HEK293 (cell line): ENCODE measurements around the gene SFSWAP.

ENCODE experiments used
- IKZF3 ChIP-seq: fragments of 450-650 bp; IDR thresholded peaks from 2 replicates; pipeline ENCODE4 v1.5.0; 2018; ENCODE audit warnings: missing biosample characterization, mild to moderate bottlenecking, missing genetic modification characterization, moderate library complexity
- KLF8 ChIP-seq: fragments of 450-650 bp; formaldehyde crosslinking; IDR thresholded peaks from 2 replicates; pipeline ENCODE4 v1.5.1; 2016; ENCODE audit warnings: missing biosample characterization, missing genetic modification characterization
- MZF1 ChIP-seq: fragments of 450-650 bp; formaldehyde crosslinking; IDR thresholded peaks from 2 replicates; pipeline ENCODE4 v1.5.1; 2017; ENCODE audit warnings: missing biosample characterization, missing genetic modification characterization, borderline replicate concordance
- OSR2 ChIP-seq: fragments of 450-650 bp; formaldehyde crosslinking; IDR thresholded peaks from 2 replicates; pipeline ENCODE4 v1.5.1; 2016; ENCODE audit warnings: missing biosample characterization, missing genetic modification characterization
- YY1 ChIP-seq: fragments of 450-650 bp; formaldehyde crosslinking; IDR thresholded peaks from 2 replicates; pipeline ENCODE4 v1.5.1; 2018; ENCODE audit warnings: missing biosample characterization, missing genetic modification characterization
- ZBTB7A ChIP-seq: fragments of 450-650 bp; formaldehyde crosslinking; IDR thresholded peaks from 2 replicates; pipeline ENCODE4 v1.5.1; 2016; ENCODE audit warnings: low read depth, missing biosample characterization, missing genetic modification characterization
- ZFP37 ChIP-seq: fragments of 450-650 bp; formaldehyde crosslinking; IDR thresholded peaks from 2 replicates; pipeline ENCODE4 v1.5.1; 2016; ENCODE audit warnings: missing biosample characterization, missing genetic modification characterization
- ZNF16 ChIP-seq: fragments of 450-650 bp; formaldehyde crosslinking; IDR thresholded peaks from 2 replicates; pipeline ENCODE4 v1.5.1; 2016; ENCODE audit warnings: low read depth, missing biosample characterization, missing genetic modification characterization
- ZNF24 ChIP-seq: fragments of 450-650 bp; formaldehyde crosslinking; IDR thresholded peaks from 2 replicates; pipeline ENCODE4 v1.5.1; 2016; ENCODE audit warnings: missing biosample characterization, missing genetic modification characterization
- ZNF629 ChIP-seq: fragments of 450-650 bp; formaldehyde crosslinking; IDR thresholded peaks from 2 replicates; pipeline ENCODE4 v1.5.1; 2017; ENCODE audit warnings: missing biosample characterization, missing genetic modification characterization
- ZNF785 ChIP-seq: fragments of 450-650 bp; formaldehyde crosslinking; IDR thresholded peaks from 2 replicates; pipeline ENCODE4 v1.5.1; 2016; ENCODE audit warnings: missing biosample characterization, missing genetic modification characterization
- TF ChIP-seq, protein P1 (sequence below): fragments of 450-650 bp; formaldehyde crosslinking; IDR thresholded peaks from 2 replicates; pipeline ENCODE4 v1.5.1; 2016; ENCODE audit warnings: missing biosample characterization, missing genetic modification characterization
- TF ChIP-seq, protein P2 (sequence below): fragments of 450-650 bp; formaldehyde crosslinking; IDR thresholded peaks from 2 replicates; pipeline ENCODE4 v1.5.1; 2016; ENCODE audit warnings: missing biosample characterization, missing genetic modification characterization
- TF ChIP-seq, protein P3 (sequence below): fragments of 450-650 bp; formaldehyde crosslinking; IDR thresholded peaks from 2 replicates; pipeline ENCODE4 v1.5.1; 2017; ENCODE audit warnings: missing biosample characterization, missing genetic modification characterization

DNA sequence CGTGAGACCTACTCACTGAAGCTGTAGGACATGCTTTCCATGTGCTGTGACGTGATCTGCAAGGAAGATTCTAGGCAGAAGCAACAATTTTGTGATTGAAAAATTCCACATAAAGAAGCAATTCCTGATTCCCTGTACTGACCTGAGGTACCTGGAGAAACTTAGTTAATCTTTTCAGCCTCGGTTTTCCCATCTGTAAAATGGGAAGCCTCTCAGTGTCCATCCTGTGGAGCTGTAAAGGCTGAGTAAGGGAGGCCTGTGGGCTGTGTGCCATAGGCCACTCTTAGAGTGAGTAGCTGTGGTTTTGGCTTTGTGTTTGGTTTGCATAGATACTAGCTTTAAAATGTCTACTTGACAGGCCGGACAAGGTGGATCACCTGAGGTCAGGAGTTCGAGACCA, 50.7 kb downstream of the SFSWAP start:
- TF ChIP-seq, protein P1, sequence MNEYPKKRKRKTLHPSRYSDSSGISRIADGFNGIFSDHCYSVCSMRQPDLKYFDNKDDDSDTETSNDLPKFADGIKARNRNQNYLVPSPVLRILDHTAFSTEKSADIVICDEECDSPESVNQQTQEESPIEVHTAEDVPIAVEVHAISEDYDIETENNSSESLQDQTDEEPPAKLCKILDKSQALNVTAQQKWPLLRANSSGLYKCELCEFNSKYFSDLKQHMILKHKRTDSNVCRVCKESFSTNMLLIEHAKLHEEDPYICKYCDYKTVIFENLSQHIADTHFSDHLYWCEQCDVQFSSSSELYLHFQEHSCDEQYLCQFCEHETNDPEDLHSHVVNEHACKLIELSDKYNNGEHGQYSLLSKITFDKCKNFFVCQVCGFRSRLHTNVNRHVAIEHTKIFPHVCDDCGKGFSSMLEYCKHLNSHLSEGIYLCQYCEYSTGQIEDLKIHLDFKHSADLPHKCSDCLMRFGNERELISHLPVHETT (tag by site-specific recombination): no peak
- TF ChIP-seq, protein P2, sequence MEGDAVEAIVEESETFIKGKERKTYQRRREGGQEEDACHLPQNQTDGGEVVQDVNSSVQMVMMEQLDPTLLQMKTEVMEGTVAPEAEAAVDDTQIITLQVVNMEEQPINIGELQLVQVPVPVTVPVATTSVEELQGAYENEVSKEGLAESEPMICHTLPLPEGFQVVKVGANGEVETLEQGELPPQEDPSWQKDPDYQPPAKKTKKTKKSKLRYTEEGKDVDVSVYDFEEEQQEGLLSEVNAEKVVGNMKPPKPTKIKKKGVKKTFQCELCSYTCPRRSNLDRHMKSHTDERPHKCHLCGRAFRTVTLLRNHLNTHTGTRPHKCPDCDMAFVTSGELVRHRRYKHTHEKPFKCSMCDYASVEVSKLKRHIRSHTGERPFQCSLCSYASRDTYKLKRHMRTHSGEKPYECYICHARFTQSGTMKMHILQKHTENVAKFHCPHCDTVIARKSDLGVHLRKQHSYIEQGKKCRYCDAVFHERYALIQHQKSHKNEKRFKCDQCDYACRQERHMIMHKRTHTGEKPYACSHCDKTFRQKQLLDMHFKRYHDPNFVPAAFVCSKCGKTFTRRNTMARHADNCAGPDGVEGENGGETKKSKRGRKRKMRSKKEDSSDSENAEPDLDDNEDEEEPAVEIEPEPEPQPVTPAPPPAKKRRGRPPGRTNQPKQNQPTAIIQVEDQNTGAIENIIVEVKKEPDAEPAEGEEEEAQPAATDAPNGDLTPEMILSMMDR (tag by site-specific recombination): no peak
- no peak for TF ChIP-seq IKZF3
- TF ChIP-seq ZNF629 (tag by site-specific recombination): no peak
- no peak for TF ChIP-seq KLF8 (tag by site-specific recombination)
- no peak for TF ChIP-seq ZBTB7A (tag by site-specific recombination)
- no peak for TF ChIP-seq YY1
- TF ChIP-seq MZF1 (tag by site-specific recombination): no peak
- no peak for TF ChIP-seq ZNF16
- no peak for TF ChIP-seq ZFP37 (tag by site-specific recombination)
- no peak for TF ChIP-seq OSR2 (tag by site-specific recombination)
- TF ChIP-seq ZNF785: no peak
- TF ChIP-seq, protein P3, sequence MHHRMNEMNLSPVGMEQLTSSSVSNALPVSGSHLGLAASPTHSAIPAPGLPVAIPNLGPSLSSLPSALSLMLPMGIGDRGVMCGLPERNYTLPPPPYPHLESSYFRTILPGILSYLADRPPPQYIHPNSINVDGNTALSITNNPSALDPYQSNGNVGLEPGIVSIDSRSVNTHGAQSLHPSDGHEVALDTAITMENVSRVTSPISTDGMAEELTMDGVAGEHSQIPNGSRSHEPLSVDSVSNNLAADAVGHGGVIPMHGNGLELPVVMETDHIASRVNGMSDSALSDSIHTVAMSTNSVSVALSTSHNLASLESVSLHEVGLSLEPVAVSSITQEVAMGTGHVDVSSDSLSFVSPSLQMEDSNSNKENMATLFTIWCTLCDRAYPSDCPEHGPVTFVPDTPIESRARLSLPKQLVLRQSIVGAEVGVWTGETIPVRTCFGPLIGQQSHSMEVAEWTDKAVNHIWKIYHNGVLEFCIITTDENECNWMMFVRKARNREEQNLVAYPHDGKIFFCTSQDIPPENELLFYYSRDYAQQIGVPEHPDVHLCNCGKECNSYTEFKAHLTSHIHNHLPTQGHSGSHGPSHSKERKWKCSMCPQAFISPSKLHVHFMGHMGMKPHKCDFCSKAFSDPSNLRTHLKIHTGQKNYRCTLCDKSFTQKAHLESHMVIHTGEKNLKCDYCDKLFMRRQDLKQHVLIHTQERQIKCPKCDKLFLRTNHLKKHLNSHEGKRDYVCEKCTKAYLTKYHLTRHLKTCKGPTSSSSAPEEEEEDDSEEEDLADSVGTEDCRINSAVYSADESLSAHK (tag by site-specific recombination): no peak
- no peak for TF ChIP-seq ZNF24
